CD4-positive, alpha-beta T cell (primary cell): Measurements from ENCODE around the gene XPNPEP3. TPM values are rescaled to one million over a fixed set of nuclear protein-coding genes. Genes with fewer than 3 reads are reported as not detected.

ENCODE experiments used
- ATAC-seq: fragments of 200-7000 bp; cut with Tn5 transposase; one replicate; pipeline ENCODE4 v1.10.0; 2022; ENCODE audit warnings: mild to moderate bottlenecking; ENCODE audit not compliant: poor library complexity
- CTCF ChIA-PET: fragments of 350-600 bp; sonication (Branson Sonifier 250); formaldehyde crosslinking; loops from one replicate; lab custom pipeline; 2021; ENCODE audit warnings: antibody characterized with exemption, inconsistent platforms; lab: Charles Lee
- POLR2A ChIA-PET: fragments of 350-600 bp; sonication (Branson Sonifier 250); formaldehyde crosslinking; loops from one replicate; lab custom pipeline; 2021; ENCODE audit warnings: antibody characterized with exemption, inconsistent platforms; lab: Charles Lee
- DNase-seq, 14 experiments: peaks; one replicate each; pipeline ENCODE4 v3.0.0-alpha.2; 2013 to 2020; ENCODE audit warnings: mixed read lengths in 2 of 14
- H3K27ac ChIP-seq, 2 donors: one replicate each; pipeline versions ENCODE4 v1.5.1 to v1.7.0; 2013; ENCODE audit warnings: low read length in 2 of 2, low read depth in 1 of 2, mild to moderate bottlenecking in 1 of 2
- H3K27me3 ChIP-seq, 2 experiments: 1 replicate in 1 of 2; 2 replicates in 1 of 2; pipeline versions ENCODE4 v1.6.1 to v1.7.0; 2013; ENCODE audit warnings: low read length in 2 of 2, control low read depth in 1 of 2, mild to moderate bottlenecking in 1 of 2, moderate library complexity in 1 of 2; ENCODE audit not compliant: insufficient read depth in 2 of 2, control insufficient read depth in 1 of 2
- H3K36me3 ChIP-seq: one replicate; pipeline ENCODE4 v1.6.1; 2013; ENCODE audit warnings: low read length, control low read depth; ENCODE audit not compliant: insufficient read depth
- H3K4me1 ChIP-seq: one replicate; pipeline ENCODE4 v1.6.1; 2013; ENCODE audit warnings: low read length, control low read depth; ENCODE audit not compliant: insufficient read depth
- H3K4me3 ChIP-seq: one replicate; pipeline ENCODE4 v1.5.1; 2013; ENCODE audit warnings: mild to moderate bottlenecking, low read length, moderate library complexity
- H3K9me3 ChIP-seq, 2 experiments: 1 replicate in 1 of 2; 2 replicates in 1 of 2; pipeline versions ENCODE4 v1.6.1 to v1.7.0; 2013; ENCODE audit warnings: low read length in 2 of 2, mild to moderate bottlenecking in 2 of 2, control low read depth in 1 of 2, moderate library complexity in 1 of 2; ENCODE audit not compliant: control insufficient read depth in 1 of 2, insufficient read depth in 1 of 2
- H3K27ac Mint-ChIP-seq: one replicate; pipeline ENCODE4 v1.8.0; 2020; ENCODE audit warnings: mixed read lengths
- H3K27me3 Mint-ChIP-seq: one replicate; pipeline ENCODE4 v1.8.0; 2021; ENCODE audit warnings: mixed read lengths
- H3K36me3 Mint-ChIP-seq: one replicate; pipeline ENCODE4 v1.8.0; 2021; ENCODE audit warnings: low read depth, mixed read lengths
- H3K4me1 Mint-ChIP-seq: one replicate; pipeline ENCODE4 v1.8.0; 2021; ENCODE audit warnings: low read depth, mixed read lengths
- H3K4me3 Mint-ChIP-seq: one replicate; pipeline ENCODE4 v1.8.0; 2020; ENCODE audit warnings: mild to moderate bottlenecking, mixed read lengths
- H3K9me3 Mint-ChIP-seq: one replicate; pipeline ENCODE4 v1.8.0; 2020; ENCODE audit warnings: mixed read lengths
- CTCF ChIP-seq: fragments of 200-600 bp; IDR thresholded peaks from one replicate; pipeline ENCODE4 v1.8.0; 2022; ENCODE audit warnings: antibody characterized with exemption, mild to moderate bottlenecking
- intact Hi-C, 2 experiments: fragments of 100-400 bp; cut with DNase I in 1 of 2; cut with micrococcal nuclease in 1 of 2; formaldehyde crosslinking; loops; one replicate each; pipeline versions ENCODE4 v1.15.1 to v1.9.0; 2023 to 2025; cut with DNase I, micrococcal nuclease
- total RNA-seq, 174 experiments: library from RNA in 2 of 174; stranded (reverse) in 2 of 174; gene quantifications; one replicate each; pipeline ENCODE4 v1.2.3 and lab custom pipeline; 2021 to 2026

Gene XPNPEP3
- total RNA-seq, 2 experiments from 2014 or later = 16.3 to 17.9 TPM

- Mint-ChIP-seq H3K27me3 (no peaks in the 10 kb centered on the region), H3K4me3 (peak overlapping the region; percentile 100), H3K9me3 (no peaks in the 10 kb centered on the region), H3K4me1 (peaks cover 77% of the 10 kb centered on the region), H3K36me3 (peaks cover 50% of the 10 kb centered on the region), H3K27ac (peak overlapping the region; percentile 100)
- DNase-seq (peak in 1 of 14 experiments; percentile 3), ATAC-seq (no peak)
- POLR2A ChIA-PET = interaction anchor here (0.7 to 2.4 kb wide), 20 partner anchors 19 to 1538 kb away, joined by 3 to 25 read pairs (median 5); partner anchors contain the start of genes ACO2, EP300, PHF5A and PMM1
- Histone ChIP-seq H3K27me3 (no peaks in the 10 kb centered on the region), H3K4me1 (peaks cover 22% of the 10 kb centered on the region), H3K4me3 (peak overlapping the region; percentile 96), H3K36me3 (peaks cover 5% of the 10 kb centered on the region), H3K9me3 (no peaks in the 10 kb centered on the region), H3K27ac (peak overlapping the region; percentile 95 to 99)
- no peak for TF ChIP-seq CTCF
- CTCF ChIA-PET = interaction anchor here (0.6 to 1.3 kb wide), 5 partner anchors 33 to 175 kb away, joined by 3 to 5 read pairs (median 3); partner anchors contain the start of gene SLC25A17
- intact Hi-C loops = loop anchor here (1.0 to 10.0 kb wide), 12 partner anchors 38 to 767 kb away; partner anchors contain the start of genes ACO2 (in 2 of the 2), PHF5A (in 2 of the 2), SLC25A17 (in 2 of the 2) and TEF (in 2 of the 2)
These were observed 434 bp downstream of the XPNPEP3 start for GRCh38 chr22:40857309-40857855.

- Histone ChIP-seq H3K9me3 (no peaks in the 10 kb centered on the region), H3K27me3 (no peaks in the 10 kb centered on the region), H3K27ac (no peak within 1 kb of the TSS), H3K4me1 (peaks cover 13% of the 10 kb centered on the region), H3K4me3 (no peak within 1 kb of the TSS), H3K36me3 (peaks cover 5% of the 10 kb centered on the region)
- H3K4me1 Mint-ChIP-seq = peaks cover 61% of the 10 kb centered on the region
- peak within 1 kb of the TSS; percentile 80 for H3K27ac Mint-ChIP-seq
- ATAC-seq (no peak), DNase-seq (no peak)
- no peak for TF ChIP-seq CTCF
- intact Hi-C loops = no loop called here
- CTCF ChIA-PET = interaction anchor here (0.9 kb wide), 1 partner anchor 179 kb away, joined by 5 read pairs; no protein-coding TSS in a partner anchor
- POLR2A ChIA-PET = no interaction called here
- H3K4me3 Mint-ChIP-seq = peak within 1 kb of the TSS; percentile 40
- no peaks in the 10 kb centered on the region for H3K9me3 Mint-ChIP-seq
- H3K36me3 Mint-ChIP-seq = peaks cover 27% of the 10 kb centered on the region
- H3K27me3 Mint-ChIP-seq = no peaks in the 10 kb centered on the region
These were observed 5.1 kb downstream of the XPNPEP3 start, which contains the start of gene DNAJB7 for GRCh38 chr22:40862013-40862412. DNAJB7 (minus strand) TSS chr22:40862113; CDS start chr22:40861994, 119 bp downstream.

- CTCF ChIA-PET = no interaction called here
These were observed 5.6 kb downstream of the XPNPEP3 start for GRCh38 chr22:40862537-40862936.

More at GRCh38 chr22:40862537-40862936, 5.6 kb downstream of the XPNPEP3 start:
- TF ChIP-seq CTCF = no peak
- ATAC-seq (no peak), DNase-seq (no peak)
- no peaks in the 10 kb centered on the region for H3K9me3 Mint-ChIP-seq
- no peak overlapping the region for H3K27ac Mint-ChIP-seq
- intact Hi-C loops = no loop called here
- H3K36me3 Mint-ChIP-seq = peaks cover 22% of the 10 kb centered on the region
- H3K27me3 Mint-ChIP-seq = no peaks in the 10 kb centered on the region
- Histone ChIP-seq H3K27me3 (no peaks in the 10 kb centered on the region), H3K27ac (no peak overlapping the region), H3K4me3 (no peak overlapping the region), H3K36me3 (peaks cover 5% of the 10 kb centered on the region), H3K4me1 (peaks cover 8% of the 10 kb centered on the region), H3K9me3 (no peaks in the 10 kb centered on the region)
- no peak overlapping the region for H3K4me3 Mint-ChIP-seq
- H3K4me1 Mint-ChIP-seq = peaks cover 59% of the 10 kb centered on the region
- POLR2A ChIA-PET = no interaction called here
